ENCODE measurements around the gene ISOC2.
A peak's percentile ranks its signal among the peaks of the same experiment; 100 is the strongest.

The ISOC2 gene

GRCh38 chr19:55489711-55490477 lies 28.5 kb upstream of the ISOC2 start:
- no peak for DNase-seq

GRCh38 chr19:55488986-55489710 lies 27.7 kb upstream of the ISOC2 start:
- no peak for DNase-seq

- DNase-seq: no peak
These were observed 26.7 kb upstream of the ISOC2 start, which contains the start of gene SSC5D for GRCh38 chr19:55487924-55488687. TSS of gene SSC5D (plus strand) at chr19:55488436. CDS start at chr19:55488590, 154 bp downstream.

- no peak for DNase-seq
These were observed 25.8 kb upstream of the ISOC2 start for GRCh38 chr19:55486971-55487923.

GRCh38 chr19:55486043-55486970 lies 24.9 kb upstream of the ISOC2 start:
- DNase-seq: no peak

- no peak for DNase-seq
These were observed 24.1 kb upstream of the ISOC2 start for GRCh38 chr19:55485439-55486011.

GRCh38 chr19:55484593-55485438 lies 23.4 kb upstream of the ISOC2 start, which contains the start of gene NAT14:
TSS of gene NAT14 (plus strand) at chr19:55485188. CDS start at chr19:55485709, 521 bp downstream.
- DNase-seq: peak; percentile 21

GRCh38 chr19:55483706-55484592 lies 22.5 kb upstream of the ISOC2 start:
- no peak for DNase-seq

- DNase-seq: no peak
These were observed 21.7 kb upstream of the ISOC2 start for GRCh38 chr19:55482967-55483705.

- DNase-seq: no peak
These were observed 20.9 kb upstream of the ISOC2 start for GRCh38 chr19:55482156-55482961.

- DNase-seq: no peak
These were observed 20.3 kb upstream of the ISOC2 start for GRCh38 chr19:55481794-55482155.

- no peak for DNase-seq
These were observed 19.8 kb upstream of the ISOC2 start for GRCh38 chr19:55481148-55481793.

- DNase-seq: no peak
These were observed 18.2 kb upstream of the ISOC2 start for GRCh38 chr19:55479451-55480230.

GRCh38 chr19:55479045-55479444 lies 17.6 kb upstream of the ISOC2 start:
- DNase-seq: no peak

GRCh38 chr19:55478364-55478763 lies 16.9 kb upstream of the ISOC2 start:
- DNase-seq: no peak

- DNase-seq: no peak
These were observed 16.5 kb upstream of the ISOC2 start for GRCh38 chr19:55477905-55478304.

Data from NCI-H2029 (cell line).